ENCODE data around the gene MRGPRD. TPM values are rescaled to one million over a fixed set of nuclear protein-coding genes. Genes with fewer than 3 reads are reported as not detected.

The MRGPRD gene
- total and polyA plus RNA-seq, 2 of the 13 experiments (the other 11 are each of a cell fraction or from before 2014, with no cell fraction given) = not detected

DNA sequence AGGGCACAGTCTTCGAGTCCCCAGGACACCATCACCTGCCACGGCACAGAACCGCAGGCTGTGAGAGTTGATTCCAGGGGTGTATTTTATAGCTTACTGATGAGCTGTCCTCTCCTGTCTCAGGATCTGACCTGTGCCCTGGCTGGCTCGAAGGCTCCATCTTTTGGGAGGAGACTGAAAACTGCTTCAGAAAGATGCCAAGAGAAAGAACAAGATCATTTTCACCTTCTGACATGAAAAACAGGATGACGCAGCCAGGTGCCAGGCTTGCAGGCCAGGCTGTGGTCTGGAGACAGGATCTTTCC lies 2.2 kb downstream of the MRGPRD start:
- Histone ChIP-seq H3K36me3 (replicated peaks in 1 of 2; ENCODE audit: control insufficient read depth in 1 of 2, insufficient read depth in 2 of 2, low read length in 2 of 2) (no peaks in the 10 kb centered on the region), H2AFZ (ENCODE audit: low read length) (no peak overlapping the region), H3K4me2 (ENCODE audit: low read depth, low read length) (no peak overlapping the region), H3K9ac (ENCODE audit: insufficient read depth, low read depth, low read length) (no peak overlapping the region), H4K20me1 (ENCODE audit: insufficient read depth, low read length) (no peaks in the 10 kb centered on the region), H3K27me3 (ENCODE audit: control insufficient read depth in 1 of 2, insufficient read depth in 2 of 2, low read length in 2 of 2) (peaks cover 6 to 26% of the 10 kb centered on the region in 2 experiments; a peak in 2 of 5 replicates), H3K9me3 (ENCODE audit: low read length) (no peaks in the 10 kb centered on the region), H3K4me3 (replicated peaks in 1 of 3; ENCODE audit: insufficient read depth in 1 of 3, low read depth in 2 of 3, low read length in 3 of 3) (no peak overlapping the region), H3K27ac (ENCODE audit: extremely low read length, insufficient read depth, low read length) (no peak overlapping the region), H3K4me1 (ENCODE audit: insufficient read depth, low read length) (no peaks in the 10 kb centered on the region), H3K79me2 (ENCODE audit: insufficient read depth, low read length) (no peaks in the 10 kb centered on the region)
- DNase-seq (ENCODE audit: low spot score) = no peak
- TF ChIP-seq TRIM24 (CRISPR knock-in tag; IDR thresholded peaks at IDR 0.05) (no peak), CC2D1A (CRISPR knock-in tag; IDR thresholded peaks at IDR 0.05) (no peak), ZNF326 (CRISPR knock-in tag; IDR thresholded peaks at IDR 0.05; ENCODE audit: borderline replicate concordance) (no peak), NRL (CRISPR knock-in tag; IDR thresholded peaks at IDR 0.05; ENCODE audit: borderline replicate concordance) (no peak)
- ChIA-PET CTCF (ENCODE audit: low intra/inter-chr PET ratio, low total read pairs) (no interaction called here), POLR2A (no interaction called here)
- 38% methylated on average over 5 of the region's 5 CpGs for WGBS (ENCODE audit: low lambda C conversion rate)
- no peak for ATAC-seq
- FAIRE-seq = no peak
- intact Hi-C loops (cut with micrococcal nuclease; ENCODE audit: unreplicated experiment) = no loop called here
- no TSS peak for BruUV-seq (replicated peaks)
- in situ Hi-C loops (cut with HindIII; ENCODE audit: extremely low pct_ligation_motif_present, low pct_unique_long_range_greater_than_20kb) = no loop called here

DNA sequence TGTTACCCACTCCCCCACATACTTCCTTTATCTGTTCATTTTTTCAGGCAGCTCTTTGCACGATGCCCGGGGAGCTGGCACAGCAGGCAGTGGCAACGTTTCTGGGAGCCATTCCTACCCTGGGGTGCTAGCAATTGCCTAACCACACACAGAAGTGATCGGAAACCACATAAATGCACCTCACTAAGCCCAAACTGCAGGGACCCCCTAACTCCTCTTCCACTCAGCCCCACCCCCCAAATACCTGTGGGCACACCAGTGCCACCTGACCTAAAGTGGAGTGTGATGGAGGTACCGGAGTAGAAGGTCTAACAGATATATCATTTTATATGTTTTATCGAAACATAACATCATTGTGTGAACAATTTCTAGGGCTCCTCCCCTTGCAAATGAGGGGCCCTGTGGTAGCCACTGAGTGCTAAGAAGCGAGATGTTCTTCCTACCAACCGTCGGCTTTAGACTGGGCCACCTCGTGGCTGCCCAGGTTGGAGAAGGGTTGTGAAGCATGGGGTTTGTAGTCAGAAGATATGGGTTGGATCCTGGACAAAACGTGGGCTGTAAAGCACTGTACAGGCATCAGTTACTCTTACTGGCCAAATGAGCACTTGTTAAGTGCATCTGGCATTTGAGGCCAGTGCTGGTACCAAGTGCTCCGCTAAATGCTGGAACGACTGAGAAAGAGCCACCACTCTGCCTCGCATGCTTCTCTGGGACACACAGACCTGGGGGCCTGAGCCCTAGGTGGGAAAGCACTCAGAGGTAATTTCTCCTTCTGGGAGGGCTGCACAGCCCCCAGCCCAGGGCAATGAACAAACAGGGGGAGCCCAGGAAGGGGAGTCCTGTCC lies 2.8 kb downstream of the MRGPRD start:
- no peaks in the 10 kb centered on the region for H3K4me1 ChIP-seq (ENCODE audit: insufficient read depth, low read length)
- no peak overlapping the region for H3K4me2 ChIP-seq (ENCODE audit: low read depth, low read length)
- H3K79me2 ChIP-seq (ENCODE audit: insufficient read depth, low read length) = no peaks in the 10 kb centered on the region
- H3K36me3 ChIP-seq (replicated peaks in 1 of 2; ENCODE audit: control insufficient read depth in 1 of 2, insufficient read depth in 2 of 2, low read length in 2 of 2) = no peaks in the 10 kb centered on the region
- H3K27me3 ChIP-seq (ENCODE audit: control insufficient read depth in 1 of 2, insufficient read depth in 2 of 2, low read length in 2 of 2) = peaks cover 6 to 26% of the 10 kb centered on the region in 2 experiments; a peak in 3 of 5 replicates
- WGBS (ENCODE audit: low lambda C conversion rate) = 35% methylated on average over 10 of the region's 14 CpGs
- FAIRE-seq (no peak), ATAC-seq (no peak), DNase-seq (ENCODE audit: low spot score) (no peak)
- H3K27ac ChIP-seq (ENCODE audit: extremely low read length, insufficient read depth, low read length) = no peak overlapping the region
- BruUV-seq (replicated peaks) = no TSS peak
- H3K4me3 ChIP-seq (replicated peaks in 1 of 3; ENCODE audit: insufficient read depth in 1 of 3, low read depth in 2 of 3, low read length in 3 of 3) = no peak overlapping the region
- ChIA-PET POLR2A (no interaction called here), CTCF (ENCODE audit: low intra/inter-chr PET ratio, low total read pairs) (no interaction called here)
- no peaks in the 10 kb centered on the region for H4K20me1 ChIP-seq (ENCODE audit: insufficient read depth, low read length)
- no peak overlapping the region for H3K9ac ChIP-seq (ENCODE audit: insufficient read depth, low read depth, low read length)
- H3K9me3 ChIP-seq (ENCODE audit: low read length) = no peaks in the 10 kb centered on the region
- in situ Hi-C loops (cut with HindIII; ENCODE audit: extremely low pct_ligation_motif_present, low pct_unique_long_range_greater_than_20kb) = no loop called here
- no peak overlapping the region for H2AFZ ChIP-seq (ENCODE audit: low read length)
- intact Hi-C loops (cut with micrococcal nuclease; ENCODE audit: unreplicated experiment) = no loop called here
- no peak for TF ChIP-seq KLF12 (CRISPR knock-in tag; IDR thresholded peaks at IDR 0.05; ENCODE audit: borderline replicate concordance)
- TF ChIP-seq, protein P1, sequence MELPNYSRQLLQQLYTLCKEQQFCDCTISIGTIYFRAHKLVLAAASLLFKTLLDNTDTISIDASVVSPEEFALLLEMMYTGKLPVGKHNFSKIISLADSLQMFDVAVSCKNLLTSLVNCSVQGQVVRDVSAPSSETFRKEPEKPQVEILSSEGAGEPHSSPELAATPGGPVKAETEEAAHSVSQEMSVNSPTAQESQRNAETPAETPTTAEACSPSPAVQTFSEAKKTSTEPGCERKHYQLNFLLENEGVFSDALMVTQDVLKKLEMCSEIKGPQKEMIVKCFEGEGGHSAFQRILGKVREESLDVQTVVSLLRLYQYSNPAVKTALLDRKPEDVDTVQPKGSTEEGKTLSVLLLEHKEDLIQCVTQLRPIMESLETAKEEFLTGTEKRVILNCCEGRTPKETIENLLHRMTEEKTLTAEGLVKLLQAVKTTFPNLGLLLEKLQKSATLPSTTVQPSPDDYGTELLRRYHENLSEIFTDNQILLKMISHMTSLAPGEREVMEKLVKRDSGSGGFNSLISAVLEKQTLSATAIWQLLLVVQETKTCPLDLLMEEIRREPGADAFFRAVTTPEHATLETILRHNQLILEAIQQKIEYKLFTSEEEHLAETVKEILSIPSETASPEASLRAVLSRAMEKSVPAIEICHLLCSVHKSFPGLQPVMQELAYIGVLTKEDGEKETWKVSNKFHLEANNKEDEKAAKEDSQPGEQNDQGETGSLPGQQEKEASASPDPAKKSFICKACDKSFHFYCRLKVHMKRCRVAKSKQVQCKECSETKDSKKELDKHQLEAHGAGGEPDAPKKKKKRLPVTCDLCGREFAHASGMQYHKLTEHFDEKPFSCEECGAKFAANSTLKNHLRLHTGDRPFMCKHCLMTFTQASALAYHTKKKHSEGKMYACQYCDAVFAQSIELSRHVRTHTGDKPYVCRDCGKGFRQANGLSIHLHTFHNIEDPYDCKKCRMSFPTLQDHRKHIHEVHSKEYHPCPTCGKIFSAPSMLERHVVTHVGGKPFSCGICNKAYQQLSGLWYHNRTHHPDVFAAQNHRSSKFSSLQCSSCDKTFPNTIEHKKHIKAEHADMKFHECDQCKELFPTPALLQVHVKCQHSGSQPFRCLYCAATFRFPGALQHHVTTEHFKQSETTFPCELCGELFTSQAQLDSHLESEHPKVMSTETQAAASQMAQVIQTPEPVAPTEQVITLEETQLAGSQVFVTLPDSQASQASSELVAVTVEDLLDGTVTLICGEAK (IDR thresholded peaks at IDR 0.05) = no peak
- TF ChIP-seq, protein P1 (CRISPR knock-in tag; IDR thresholded peaks at IDR 0.05) = no peak

Measured in HepG2 (cell line).